Neural progenitor cell (in vitro differentiated cells): ENCODE data around the gene KIAA0753.
A peak's percentile ranks its signal among the peaks of the same experiment; 100 is the strongest.

Experiments
- EZH2 ChIP-seq: fragments of 200-600 bp; sonication (generic); IDR thresholded peaks from 2 replicates; pipeline ENCODE4 v1.6.1; 2017; ENCODE audit warnings: antibody characterized with exemption, mild to moderate bottlenecking, moderate library complexity
- TF ChIP-seq, protein P1 (sequence below): fragments of 200-600 bp; sonication (generic); IDR thresholded peaks from 2 replicates; pipeline ENCODE4 v1.5.1; 2017; ENCODE audit warnings: antibody characterized with exemption, mild to moderate bottlenecking

DNA sequence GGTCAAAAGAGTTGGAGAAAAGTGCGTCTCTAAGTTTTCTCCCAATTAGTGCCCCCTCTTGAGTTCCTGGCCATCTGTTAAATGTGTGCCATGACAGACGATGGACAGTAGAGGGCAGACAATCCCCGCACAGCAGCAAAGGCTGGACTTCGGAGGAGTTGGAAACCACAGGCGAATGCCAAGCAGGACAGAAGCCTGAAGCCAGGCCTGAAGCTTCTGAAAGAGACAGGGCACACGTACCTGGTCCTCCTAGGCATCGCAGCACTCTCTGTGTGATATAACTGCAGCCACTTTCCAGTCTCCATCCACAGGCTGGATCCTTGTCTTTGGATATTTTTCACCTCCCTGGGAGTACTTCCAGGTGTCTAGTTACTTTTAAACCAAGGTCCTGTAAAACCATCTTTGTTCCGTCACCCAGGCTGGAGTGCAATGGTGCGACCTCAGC, 25.6 kb upstream of the KIAA0753 start:
- TF ChIP-seq, protein P1, sequence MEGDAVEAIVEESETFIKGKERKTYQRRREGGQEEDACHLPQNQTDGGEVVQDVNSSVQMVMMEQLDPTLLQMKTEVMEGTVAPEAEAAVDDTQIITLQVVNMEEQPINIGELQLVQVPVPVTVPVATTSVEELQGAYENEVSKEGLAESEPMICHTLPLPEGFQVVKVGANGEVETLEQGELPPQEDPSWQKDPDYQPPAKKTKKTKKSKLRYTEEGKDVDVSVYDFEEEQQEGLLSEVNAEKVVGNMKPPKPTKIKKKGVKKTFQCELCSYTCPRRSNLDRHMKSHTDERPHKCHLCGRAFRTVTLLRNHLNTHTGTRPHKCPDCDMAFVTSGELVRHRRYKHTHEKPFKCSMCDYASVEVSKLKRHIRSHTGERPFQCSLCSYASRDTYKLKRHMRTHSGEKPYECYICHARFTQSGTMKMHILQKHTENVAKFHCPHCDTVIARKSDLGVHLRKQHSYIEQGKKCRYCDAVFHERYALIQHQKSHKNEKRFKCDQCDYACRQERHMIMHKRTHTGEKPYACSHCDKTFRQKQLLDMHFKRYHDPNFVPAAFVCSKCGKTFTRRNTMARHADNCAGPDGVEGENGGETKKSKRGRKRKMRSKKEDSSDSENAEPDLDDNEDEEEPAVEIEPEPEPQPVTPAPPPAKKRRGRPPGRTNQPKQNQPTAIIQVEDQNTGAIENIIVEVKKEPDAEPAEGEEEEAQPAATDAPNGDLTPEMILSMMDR, result peak; percentile 95
- no peak for TF ChIP-seq EZH2
